ENCODE measurements around the gene LRP10. TPM values are rescaled to one million over a fixed set of nuclear protein-coding genes. Genes with fewer than 3 reads are reported as not detected.

The LRP10 gene
- total and polyA plus RNA-seq, 2 of the 4 experiments (the other 2 are of a cell fraction), result 25.1 to 118 TPM

- H3K4ac ChIP-seq (ENCODE audit: low read depth, low read length), result peak overlapping the region; percentile 98
- peaks cover 17% of the 10 kb centered on the region for H3K4me1 ChIP-seq (ENCODE audit: control insufficient read depth, insufficient read depth, low read length)
- peak overlapping the region; percentile 95 for H3K14ac ChIP-seq (replicated peaks; ENCODE audit: low read depth, low read length)
- peak overlapping the region; percentile 98 for H2BK120ac ChIP-seq (ENCODE audit: low read depth, low read length)
- ChIA-PET CTCF (interaction anchor here (0.6 to 2.0 kb wide), 2 partner anchors 12 to 126 kb away, joined by 3 to 7 read pairs; no protein-coding TSS in a partner anchor), POLR2A (ENCODE audit: unreplicated experiment) (no interaction called here)
- peak overlapping the region; percentile 41; the same call in 1 of the 2 replicates for H3K9ac ChIP-seq (ENCODE audit: low read depth, low read length)
- H3K4me2 ChIP-seq (ENCODE audit: low read depth, low read length), result peak overlapping the region; percentile 25; the same call in 1 of the 2 replicates
- WGBS, 2 experiments (ENCODE audit: extremely low coverage in 2 of 2, insufficient read length in 1 of 2), result no CpG with 5 or more reads among the region's 8 CpGs
- peak overlapping the region; percentile 95 for H2AK5ac ChIP-seq (ENCODE audit: low read depth, low read length)
- H2BK5ac ChIP-seq (ENCODE audit: low read depth, low read length, poor library complexity, severe bottlenecking), result peak overlapping the region; percentile 96
- H4K20me1 ChIP-seq (ENCODE audit: insufficient read depth, low read length), result no peaks in the 10 kb centered on the region
- no peaks in the 10 kb centered on the region for H3K27me3 ChIP-seq (ENCODE audit: control insufficient read depth, insufficient read depth, low read length)
- H3K27ac ChIP-seq (ENCODE audit: insufficient read depth, low read length), result peak overlapping the region; percentile 72
- H3K36me3 ChIP-seq (ENCODE audit: control insufficient read depth, insufficient read depth, low read length), result peaks cover 21% of the 10 kb centered on the region
- H2BK20ac ChIP-seq (ENCODE audit: low read depth, low read length), result peak overlapping the region; percentile 94
- in situ Hi-C loops (cut with MboI; ENCODE audit: low sequenced_read_pairs), result no loop called here
- H3K9me1 ChIP-seq (ENCODE audit: insufficient read depth, low read length), result peaks cover 20% of the 10 kb centered on the region
- peak overlapping the region; percentile 45 for H4K5ac ChIP-seq (ENCODE audit: low read depth, low read length)
- no peaks in the 10 kb centered on the region for H3K9me3 ChIP-seq (ENCODE audit: control insufficient read depth, insufficient read depth, low read length)
- H2AFZ ChIP-seq (replicated peaks; ENCODE audit: low read length, poor library complexity), result peak overlapping the region; percentile 63
- peaks cover 0 to 17% of the 10 kb centered on the region in 2 experiments; a peak in 3 of 4 replicates for H3K79me1 ChIP-seq (ENCODE audit: low read depth in 1 of 2, low read length in 2 of 2)
- peak overlapping the region; percentile 20 for H2AK9ac ChIP-seq (replicated peaks; ENCODE audit: low read depth, low read length, poor library complexity)
- dilution Hi-C loops (cut with HindIII; ENCODE audit: low sequenced_read_pairs, unreplicated experiment), result no loop called here
- TF ChIP-seq FOS (IDR thresholded peaks at IDR 0.05; ENCODE audit: low read depth, low read length), result peak; percentile 61; the same call in 1 of the 2 replicates
- TF ChIP-seq CTCF (conservative IDR thresholded peaks at IDR 0.05; ENCODE audit: low read depth, low read length), result no peak
- no peak for TF ChIP-seq NFE2L2 (IDR thresholded peaks at IDR 0.05; ENCODE audit: low read depth, low read length)
- TF ChIP-seq POLR2A (IDR thresholded peaks at IDR 0.05; ENCODE audit: low read depth, low read length), result peak; percentile 41; the same call in 1 of the 2 replicates
- TF ChIP-seq USF2 (IDR thresholded peaks at IDR 0.05; ENCODE audit: low read depth, low read length), result no peak
- no peak for TF ChIP-seq RFX5 (IDR thresholded peaks at IDR 0.05; ENCODE audit: low read depth, low read length)
- no peak for TF ChIP-seq CHD1 (IDR thresholded peaks at IDR 0.05; ENCODE audit: low read depth, low read length)
- TF ChIP-seq CEBPB (IDR thresholded peaks at IDR 0.05; ENCODE audit: low read depth, low read length), result 0 out of 2 replicates have a peak, but pooled peaks have one; percentile 16
- DNase-seq, result peak; percentile 88
- intact Hi-C loops (cut with micrococcal nuclease), result loop anchor here (5.0 to 10.0 kb wide), 3 partner anchors 61 to 514 kb away; partner anchors contain the start of gene MMP14
- H3K23ac ChIP-seq (ENCODE audit: low read depth, low read length), result peak overlapping the region; percentile 99
- H3K56ac ChIP-seq (ENCODE audit: extremely low read depth, insufficient read depth, low read length), result peak overlapping the region; percentile 81
- no peak overlapping the region for H3K4me3 ChIP-seq (ENCODE audit: insufficient read depth, low read depth, low read length)
- ATAC-seq (ENCODE audit: low read depth), result peak; percentile 82
- peak overlapping the region; percentile 56 for H3K18ac ChIP-seq (ENCODE audit: low read depth, low read length)
- no TSS peak for BruUV-seq (replicated peaks)
- H4K8ac ChIP-seq (ENCODE audit: low read depth in 2 of 2, low read length in 2 of 2), result peak overlapping the region; percentile 42 to 94
- peak overlapping the region; percentile 93 for H4K91ac ChIP-seq (ENCODE audit: insufficient read depth, low read depth, low read length)
- peak overlapping the region; percentile 74 for H2BK15ac ChIP-seq (ENCODE audit: low read depth, low read length)
Observed at GRCh38 chr14:22898302-22899090, 27.0 kb downstream of the LRP10 start.
